T47D (cell line): ENCODE results near the gene PRELP.

ENCODE experiments used
- DNase-seq, 2 experiments: peaks; one replicate each; pipeline versions ENCODE4 v3.0.0 to v3.0.0-alpha.2; 2011 to 2012; ENCODE audit warnings: low read depth in 1 of 2, low spot score in 1 of 2
- JUND ChIP-seq: IDR thresholded peaks from 2 replicates; pipeline ENCODE4 v1.6.1; 2012; ENCODE audit warnings: low read depth
- in situ Hi-C: cut with HindIII; loops from 2 replicates; pipeline ENCODE4 v1.10.0; 2016; ENCODE audit warnings: low sequenced_read_pairs, low pct_unique_long_range_greater_than_20kb

The PRELP gene

GRCh38 chr1:203528063-203528462, 52.5 kb downstream of the PRELP start:
- TF ChIP-seq JUND, result no peak
- DNase-seq, result no peak
- in situ Hi-C loops, result no loop called here

DNA sequence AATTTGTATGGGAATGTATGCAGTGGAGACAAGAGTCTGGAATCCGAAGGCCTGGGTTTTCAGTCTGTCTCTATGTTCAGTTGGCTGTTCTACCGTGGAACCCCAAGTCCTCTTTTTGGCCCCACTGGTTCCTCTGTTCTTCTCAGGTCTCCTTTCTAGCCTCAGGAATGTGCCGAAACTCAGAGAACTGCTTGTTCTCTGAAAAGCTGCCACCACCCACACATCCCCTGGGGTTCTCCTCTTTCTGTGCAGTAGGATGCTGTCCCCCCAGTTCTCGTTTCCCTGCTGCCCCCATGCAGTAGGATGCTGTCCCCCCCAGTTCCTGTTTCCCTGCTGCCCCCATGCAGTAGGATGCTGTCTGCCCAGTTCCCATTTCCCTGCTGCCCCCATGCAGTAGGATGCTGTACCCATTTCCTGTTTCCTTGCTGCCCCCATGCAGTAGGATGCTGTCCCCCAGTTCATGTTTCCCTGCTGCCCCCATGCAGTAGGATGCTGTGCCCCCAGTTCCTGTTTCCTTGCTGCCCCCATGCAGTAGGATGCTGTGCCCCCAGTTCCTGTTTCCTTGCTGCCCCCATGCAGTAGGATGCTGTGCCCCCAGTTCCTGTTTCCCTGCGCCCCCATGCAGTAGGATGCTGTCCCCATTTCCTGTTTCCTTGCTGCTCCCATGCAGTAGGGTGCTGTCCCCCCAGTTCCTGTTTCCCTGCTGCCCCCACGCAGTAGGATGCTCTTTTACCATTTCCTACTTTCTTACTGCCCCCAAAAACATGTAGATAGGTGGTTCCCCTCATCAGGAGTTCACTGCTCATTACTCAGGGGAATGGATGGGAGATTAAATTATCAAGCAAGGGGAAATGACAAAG, 53.6 kb downstream of the PRELP start:
- no peak for TF ChIP-seq JUND
- no peak for DNase-seq
- in situ Hi-C loops, result no loop called here

DNA sequence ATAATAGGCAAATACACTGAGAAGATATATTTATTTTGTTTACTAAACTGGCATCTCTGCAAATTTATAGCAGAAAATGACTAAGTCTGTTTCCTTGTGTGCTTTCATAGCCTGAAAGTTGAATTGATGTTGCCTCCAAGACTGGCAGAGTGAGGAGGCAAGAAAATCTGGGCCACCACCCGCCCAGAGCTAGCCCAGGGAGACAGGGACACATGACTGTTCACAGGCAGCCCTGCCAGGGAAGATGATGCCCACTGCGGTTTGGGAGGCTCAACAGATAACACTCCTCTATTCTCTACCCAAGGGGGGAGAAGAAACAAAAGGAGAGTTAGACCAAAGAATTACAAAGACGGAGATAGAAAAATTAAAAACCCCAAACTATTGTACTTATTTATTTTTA, 55.5 kb downstream of the PRELP start:
- TF ChIP-seq JUND, result no peak
- in situ Hi-C loops, result no loop called here

GRCh38 chr1:203534012-203534411, 58.4 kb downstream of the PRELP start:
- in situ Hi-C loops, result no loop called here
- no peak for DNase-seq
- TF ChIP-seq JUND, result no peak

More for the DNA sequence above, 55.5 kb downstream of the PRELP start:
- DNase-seq, result no peak

DNA sequence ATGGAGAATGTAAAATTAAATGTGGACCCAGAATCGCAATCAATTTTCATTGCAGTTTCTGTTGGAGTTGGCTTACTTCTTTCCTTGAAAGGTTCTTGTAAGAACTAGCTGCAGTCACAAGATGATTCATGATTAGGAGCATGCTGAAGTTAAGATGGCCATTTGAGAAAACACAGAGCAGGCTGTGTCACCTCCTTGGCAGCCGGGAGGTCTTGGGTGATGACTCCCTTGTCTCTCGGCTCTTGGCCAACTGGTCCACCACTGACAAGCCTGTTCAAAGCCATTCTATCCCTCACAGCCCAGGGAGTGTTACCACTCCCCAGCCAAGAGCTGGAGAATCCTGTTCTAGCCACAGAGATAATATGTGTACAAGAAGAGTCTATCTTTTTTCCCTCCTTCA, 58.9 kb downstream of the PRELP start:
- TF ChIP-seq JUND, result no peak
- in situ Hi-C loops, result no loop called here
- no peak for DNase-seq

- DNase-seq, result no peak
- in situ Hi-C loops, result no loop called here
- no peak for TF ChIP-seq JUND
These were observed 61.0 kb downstream of the PRELP start for GRCh38 chr1:203536575-203536974.

DNA sequence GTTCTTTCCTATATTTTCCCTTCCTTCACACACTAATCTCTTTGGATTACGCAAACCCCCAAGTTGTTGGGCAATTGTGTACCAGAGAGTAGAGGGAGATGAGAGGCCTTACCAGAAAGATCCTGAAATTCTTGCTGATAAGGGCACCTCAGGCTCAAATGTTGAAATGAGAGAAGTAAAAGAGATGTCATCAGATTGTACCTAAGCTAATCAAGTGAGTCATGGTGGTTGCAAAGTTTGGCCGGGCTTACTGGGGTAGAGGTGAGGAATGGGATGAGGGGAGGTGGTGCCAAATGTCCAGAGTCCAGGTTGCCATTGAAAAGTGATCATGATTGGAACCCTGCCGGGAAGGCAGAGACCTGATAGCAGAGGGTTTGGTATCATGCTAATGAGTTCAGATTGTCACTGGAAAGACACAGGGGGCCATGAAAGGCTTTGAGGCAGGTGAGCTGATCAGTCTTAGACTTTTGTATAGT, 61.4 kb downstream of the PRELP start:
- no peak for DNase-seq
- no peak for TF ChIP-seq JUND
- in situ Hi-C loops, result no loop called here

DNA sequence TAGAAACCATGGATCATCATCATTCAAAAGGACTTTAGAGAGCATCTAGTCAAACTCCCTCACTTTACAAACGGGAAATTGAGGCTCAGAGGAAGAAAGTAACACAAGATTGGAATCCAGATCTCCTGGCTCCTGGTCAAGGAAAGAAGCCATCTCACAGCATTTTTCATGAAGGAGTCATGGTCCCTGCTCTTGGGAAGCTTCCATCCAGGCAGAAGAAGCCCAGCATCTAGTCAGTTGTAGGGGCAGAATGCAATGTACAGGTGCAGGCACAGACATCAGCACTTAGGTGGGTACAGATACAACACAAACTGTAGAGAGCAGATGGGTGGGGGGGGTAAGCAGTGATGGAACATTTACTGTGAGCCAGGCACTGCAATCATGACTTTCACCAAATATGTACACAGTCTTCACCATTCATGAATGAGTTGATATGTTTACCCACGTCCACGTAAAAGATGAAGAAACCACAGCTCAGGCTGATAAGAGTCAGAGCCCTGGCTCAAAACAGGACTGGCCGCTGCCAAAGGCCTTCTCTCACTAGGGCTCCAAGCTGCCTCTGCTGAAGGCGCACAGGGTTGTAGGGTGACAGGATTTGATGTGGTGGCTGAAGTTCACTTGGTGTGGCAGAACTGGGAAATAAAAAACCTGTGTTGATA, 62.3 kb downstream of the PRELP start:
- no peak for DNase-seq
- in situ Hi-C loops, result no loop called here
- TF ChIP-seq JUND, result no peak

GRCh38 chr1:203538726-203539125, 63.1 kb downstream of the PRELP start:
- DNase-seq, result no peak
- in situ Hi-C loops, result no loop called here
- no peak for TF ChIP-seq JUND

GRCh38 chr1:203539831-203540546, 64.4 kb downstream of the PRELP start:
- DNase-seq, result peak in 1 of 2 experiments; percentile 15
- in situ Hi-C loops, result no loop called here

More at GRCh38 chr1:203539831-203540546, 64.4 kb downstream of the PRELP start:
- TF ChIP-seq JUND, result no peak
